ENCODE measurements around the gene HOXB13. TPM values are rescaled to one million over a fixed set of nuclear protein-coding genes. Genes with fewer than 3 reads are reported as not detected.

HOXB13 gene
- total RNA-seq, 1 donor from 2014 or later, result not detected

DNA sequence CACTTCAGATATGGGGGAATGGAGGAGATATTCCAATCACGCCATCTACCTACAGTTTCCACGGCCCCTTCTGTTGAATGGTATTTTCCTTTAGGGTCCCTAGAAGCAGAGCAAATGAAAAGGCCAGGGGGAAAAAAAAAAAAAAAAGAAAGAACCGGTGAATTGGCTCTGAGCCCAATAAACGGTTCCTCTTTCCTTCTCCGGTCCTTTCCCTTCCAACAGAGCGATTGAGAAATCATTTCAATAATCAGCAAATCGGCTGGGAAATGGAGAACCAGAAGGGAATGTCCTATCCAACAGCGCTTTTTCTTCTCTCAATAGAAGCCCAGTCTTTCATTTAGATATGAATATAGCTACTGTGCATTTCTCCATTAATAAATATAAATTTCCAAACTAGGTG lies 26.8 kb upstream of the HOXB13 start:
- no peak overlapping the region for H3K27ac Mint-ChIP-seq
- no peak for DNase-seq (ENCODE audit: extremely low spot score, unreplicated experiment)
- no peak overlapping the region for H3K4me3 Mint-ChIP-seq
- H3K9me3 Mint-ChIP-seq, result no peaks in the 10 kb centered on the region
- no peaks in the 10 kb centered on the region for H3K36me3 Mint-ChIP-seq
- peaks cover 98% of the 10 kb centered on the region for H3K27me3 Mint-ChIP-seq
- H3K4me1 Mint-ChIP-seq (ENCODE audit: unreplicated experiment), result no peaks in the 10 kb centered on the region
- TF ChIP-seq, protein P1, sequence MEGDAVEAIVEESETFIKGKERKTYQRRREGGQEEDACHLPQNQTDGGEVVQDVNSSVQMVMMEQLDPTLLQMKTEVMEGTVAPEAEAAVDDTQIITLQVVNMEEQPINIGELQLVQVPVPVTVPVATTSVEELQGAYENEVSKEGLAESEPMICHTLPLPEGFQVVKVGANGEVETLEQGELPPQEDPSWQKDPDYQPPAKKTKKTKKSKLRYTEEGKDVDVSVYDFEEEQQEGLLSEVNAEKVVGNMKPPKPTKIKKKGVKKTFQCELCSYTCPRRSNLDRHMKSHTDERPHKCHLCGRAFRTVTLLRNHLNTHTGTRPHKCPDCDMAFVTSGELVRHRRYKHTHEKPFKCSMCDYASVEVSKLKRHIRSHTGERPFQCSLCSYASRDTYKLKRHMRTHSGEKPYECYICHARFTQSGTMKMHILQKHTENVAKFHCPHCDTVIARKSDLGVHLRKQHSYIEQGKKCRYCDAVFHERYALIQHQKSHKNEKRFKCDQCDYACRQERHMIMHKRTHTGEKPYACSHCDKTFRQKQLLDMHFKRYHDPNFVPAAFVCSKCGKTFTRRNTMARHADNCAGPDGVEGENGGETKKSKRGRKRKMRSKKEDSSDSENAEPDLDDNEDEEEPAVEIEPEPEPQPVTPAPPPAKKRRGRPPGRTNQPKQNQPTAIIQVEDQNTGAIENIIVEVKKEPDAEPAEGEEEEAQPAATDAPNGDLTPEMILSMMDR (conservative IDR thresholded peaks at IDR 0.05), result no peak

DNA sequence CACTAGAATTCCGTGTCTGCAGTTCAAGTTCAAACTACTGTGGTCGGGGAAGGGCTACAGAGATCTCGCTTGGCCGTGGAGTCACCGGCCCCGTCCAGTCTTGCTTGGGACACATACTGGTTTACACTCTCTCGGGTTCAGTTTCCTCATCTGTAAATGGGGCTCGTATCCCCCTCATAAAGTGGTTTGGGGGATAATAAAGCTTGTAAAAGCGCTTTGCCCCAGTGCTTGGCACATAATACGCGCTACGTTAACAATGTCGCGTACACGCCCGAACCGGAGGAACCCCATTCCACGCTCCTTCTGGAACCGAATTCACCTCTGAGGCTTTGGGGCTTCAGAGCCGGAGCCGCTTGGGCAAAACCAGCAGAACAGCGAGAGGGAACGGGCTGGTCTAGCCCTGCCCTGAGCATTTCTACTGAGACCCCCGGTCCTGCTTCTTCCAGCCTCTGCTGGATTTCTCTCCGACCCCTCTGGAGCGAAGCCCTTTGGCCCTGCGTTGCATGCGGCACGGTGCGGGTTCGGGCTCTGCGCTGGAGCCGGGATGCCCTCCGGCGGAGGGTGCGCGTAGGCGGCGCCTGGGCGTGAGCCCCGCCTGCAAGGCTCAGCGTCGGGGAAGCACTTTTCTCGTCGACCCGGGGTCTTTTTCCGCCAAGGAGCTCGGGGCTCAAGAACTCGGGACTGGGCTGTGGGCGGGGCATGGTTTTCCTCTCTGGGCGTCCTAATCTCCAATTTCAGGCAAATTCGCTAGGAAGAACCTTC lies 26.1 kb upstream of the HOXB13 start:
- no peak overlapping the region for H3K27ac Mint-ChIP-seq
- no peaks in the 10 kb centered on the region for H3K4me1 Mint-ChIP-seq (ENCODE audit: unreplicated experiment)
- no peaks in the 10 kb centered on the region for H3K36me3 Mint-ChIP-seq
- H3K9me3 Mint-ChIP-seq, result no peaks in the 10 kb centered on the region
- TF ChIP-seq, protein P1 (conservative IDR thresholded peaks at IDR 0.05), result no peak
- no peak for DNase-seq (ENCODE audit: extremely low spot score, unreplicated experiment)
- no peak overlapping the region for H3K4me3 Mint-ChIP-seq
- H3K27me3 Mint-ChIP-seq, result peaks cover 98% of the 10 kb centered on the region

DNA sequence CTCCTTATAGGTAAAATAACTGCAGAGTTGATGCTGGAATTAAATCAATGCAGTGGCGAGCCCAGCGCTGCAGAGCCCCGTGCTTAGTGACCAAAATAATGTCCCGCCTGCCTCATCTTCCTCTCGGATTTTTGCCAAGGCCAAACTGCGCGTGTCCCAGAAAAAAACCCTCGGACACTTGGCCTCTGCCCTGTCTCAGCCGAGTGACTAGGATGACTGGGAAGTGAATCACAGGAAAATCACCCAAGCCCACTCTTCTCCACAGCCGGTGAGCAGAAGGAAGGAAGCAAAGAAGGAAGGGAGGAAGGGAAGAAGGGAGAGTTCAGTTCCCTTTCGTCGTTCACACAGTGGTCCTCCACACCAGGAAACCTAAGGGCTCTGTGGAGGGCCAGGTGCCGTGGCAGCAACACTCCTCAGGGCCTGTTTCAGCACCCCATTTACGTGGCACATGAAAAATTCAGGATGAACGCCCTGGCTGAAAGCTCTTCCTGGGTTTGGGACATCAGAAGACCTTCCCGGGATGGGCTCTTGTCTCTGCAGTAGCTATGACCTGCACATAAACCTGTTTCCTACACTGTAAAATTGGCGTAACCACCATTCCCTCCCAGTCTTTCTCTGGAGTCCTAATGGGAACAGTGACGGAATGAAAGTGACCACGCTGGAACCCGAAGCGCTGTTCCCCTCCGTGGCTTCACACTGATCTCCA lies 25.4 kb upstream of the HOXB13 start:
- no peak for DNase-seq (ENCODE audit: extremely low spot score, unreplicated experiment)
- H3K27ac Mint-ChIP-seq, result no peak overlapping the region

DNA sequence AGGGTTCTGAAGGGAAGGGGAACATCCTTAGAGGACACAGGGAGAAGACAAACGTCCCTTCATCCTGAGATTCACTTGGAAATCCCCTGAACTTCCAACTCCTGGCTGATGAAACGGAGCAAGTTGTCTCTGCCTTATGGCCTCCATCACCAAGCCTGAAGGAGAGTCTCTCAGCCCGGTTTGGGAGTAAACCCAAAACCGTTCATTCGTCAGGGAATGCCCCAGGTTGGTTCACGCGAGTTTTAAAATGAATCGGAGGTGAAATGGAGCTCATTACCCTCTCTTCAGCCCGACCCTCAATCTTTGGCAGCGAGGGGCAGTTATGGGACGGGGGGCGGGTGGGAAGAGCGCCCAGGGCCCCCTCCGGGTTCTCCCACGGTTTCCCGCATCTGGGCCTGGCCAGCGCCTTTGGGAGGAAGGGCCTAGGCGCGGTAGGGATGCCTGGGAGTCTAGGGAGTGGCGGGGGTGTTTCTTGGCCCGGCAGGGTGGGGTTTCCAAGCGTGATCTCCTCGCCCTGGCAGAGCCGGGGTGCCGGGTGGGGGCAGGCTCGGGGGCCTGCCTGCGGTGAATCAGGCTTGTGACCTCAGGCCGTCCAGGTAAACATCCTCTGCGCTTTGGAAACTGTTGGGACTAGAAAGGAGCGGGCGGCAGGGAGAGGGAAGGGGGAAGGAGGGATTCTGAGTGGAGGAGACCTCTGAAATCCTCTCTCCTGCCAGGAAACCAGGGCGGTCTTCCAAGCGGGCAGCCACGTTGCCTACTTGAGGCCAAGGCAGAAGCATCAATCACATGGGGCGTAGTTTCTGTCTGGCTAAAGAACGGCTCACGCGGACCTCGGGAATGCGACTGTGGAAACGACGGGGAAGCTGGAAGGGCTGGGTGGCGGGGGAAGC lies 24.1 kb upstream of the HOXB13 start:
- no peaks in the 10 kb centered on the region for H3K36me3 Mint-ChIP-seq
- TF ChIP-seq, protein P1 (conservative IDR thresholded peaks at IDR 0.05), result no peak
- H3K27ac Mint-ChIP-seq, result no peak overlapping the region

More for the DNA sequence above, 25.4 kb upstream of the HOXB13 start:
- Mint-ChIP-seq H3K4me1 (ENCODE audit: unreplicated experiment) (no peaks in the 10 kb centered on the region), H3K9me3 (no peaks in the 10 kb centered on the region), H3K27me3 (peaks cover 98% of the 10 kb centered on the region), H3K4me3 (no peak overlapping the region), H3K36me3 (no peaks in the 10 kb centered on the region)
- TF ChIP-seq, protein P1 (conservative IDR thresholded peaks at IDR 0.05), result no peak

DNA sequence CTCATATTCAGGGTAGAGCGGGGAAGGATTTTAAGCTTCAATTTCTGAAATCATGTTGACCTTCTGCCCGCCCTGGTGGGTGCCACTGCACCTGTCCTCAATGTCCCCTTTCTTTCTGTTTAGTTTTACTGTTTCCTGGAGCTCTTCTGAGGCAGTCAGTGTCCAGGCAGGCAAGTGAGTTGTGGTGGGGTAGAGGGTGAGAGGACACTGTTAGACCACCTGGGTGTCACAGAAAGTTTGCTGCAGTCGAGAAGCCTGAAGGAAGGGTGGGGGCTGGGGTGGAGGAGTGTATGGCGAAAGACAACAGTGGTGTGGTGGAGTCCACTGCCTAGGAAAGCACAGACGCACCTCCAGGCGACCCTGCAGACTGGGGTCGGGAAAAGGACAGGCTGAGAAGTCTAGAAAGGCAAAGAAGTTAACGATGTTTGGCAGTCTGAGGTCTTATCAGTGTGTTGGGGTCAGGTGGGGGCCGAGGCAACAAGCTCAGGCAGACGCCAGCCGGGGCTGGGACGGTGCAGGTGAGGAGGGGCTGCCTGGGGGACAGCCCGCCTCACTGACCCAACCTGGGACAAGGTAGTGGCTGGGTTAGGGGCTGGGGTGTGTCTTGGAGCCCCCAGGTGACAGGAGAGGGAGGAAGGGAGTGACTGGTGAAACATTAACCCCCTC lies 23.3 kb upstream of the HOXB13 start:
- H3K27ac Mint-ChIP-seq, result no peak overlapping the region
- no peaks in the 10 kb centered on the region for H3K4me1 Mint-ChIP-seq (ENCODE audit: unreplicated experiment)
- H3K36me3 Mint-ChIP-seq, result no peaks in the 10 kb centered on the region
- DNase-seq (ENCODE audit: extremely low spot score, unreplicated experiment), result no peak
- TF ChIP-seq, protein P1 (conservative IDR thresholded peaks at IDR 0.05), result no peak
- no peak overlapping the region for H3K4me3 Mint-ChIP-seq
- no peaks in the 10 kb centered on the region for H3K9me3 Mint-ChIP-seq
- peaks cover 99% of the 10 kb centered on the region for H3K27me3 Mint-ChIP-seq

More for the DNA sequence above, 24.1 kb upstream of the HOXB13 start:
- DNase-seq (ENCODE audit: extremely low spot score, unreplicated experiment), result no peak
- no peaks in the 10 kb centered on the region for H3K9me3 Mint-ChIP-seq
- no peaks in the 10 kb centered on the region for H3K4me1 Mint-ChIP-seq (ENCODE audit: unreplicated experiment)
- H3K27me3 Mint-ChIP-seq, result peaks cover 99% of the 10 kb centered on the region
- H3K4me3 Mint-ChIP-seq, result no peak overlapping the region

All from type B pancreatic cell (in vitro differentiated cells).